Measurements from ENCODE around the gene GRK7.

The GRK7 gene

GRCh38 chr3:141796889-141797781, 33.9 kb downstream of the GRK7 start:
- Histone ChIP-seq H3K9me2 (replicated peaks; ENCODE audit: low read depth, low read length) (no peaks in the 10 kb centered on the region), H3K4me1 (ENCODE audit: insufficient read depth, low read length, poor library complexity, severe bottlenecking) (peaks cover 49% of the 10 kb centered on the region), H3K79me2 (ENCODE audit: insufficient read depth, low read length) (peaks cover 7% of the 10 kb centered on the region; the same call in 1 of the 2 replicates), H3K4me2 (ENCODE audit: low read depth, low read length, poor library complexity, severe bottlenecking) (peak overlapping the region; percentile 92), H3K9ac (ENCODE audit: low read depth, low read length, poor library complexity, severe bottlenecking) (peak overlapping the region; percentile 91), H3F3A (ENCODE audit: low read depth) (peaks cover 12% of the 10 kb centered on the region), H3K27me3 (ENCODE audit: insufficient read depth, low read length, poor library complexity, severe bottlenecking) (no peaks in the 10 kb centered on the region), H3K9me3 (ENCODE audit: insufficient read depth, low read depth, low read length) (no peaks in the 10 kb centered on the region), H3K4me3 (ENCODE audit: low read length, poor library complexity, severe bottlenecking) (peak overlapping the region; percentile 76), H3K36me3 (ENCODE audit: insufficient read depth, low read length) (no peaks in the 10 kb centered on the region), H4K20me1 (ENCODE audit: insufficient read depth, low read length, poor library complexity, severe bottlenecking) (no peaks in the 10 kb centered on the region), H2AFZ (ENCODE audit: low read length) (peak overlapping the region; percentile 63)
- TF ChIP-seq EZH2phosphoT487 (IDR thresholded peaks at IDR 0.05; ENCODE audit: borderline replicate concordance) (no peak), CTCF (conservative IDR thresholded peaks at IDR 0.05; ENCODE audit: low read length) (no peak)

GRCh38 chr3:141797819-141798447, 34.7 kb downstream of the GRK7 start:
- Histone ChIP-seq H3K36me3 (ENCODE audit: insufficient read depth, low read length) (no peaks in the 10 kb centered on the region), H3K4me3 (ENCODE audit: low read length, poor library complexity, severe bottlenecking) (peak overlapping the region; percentile 76), H3K79me2 (ENCODE audit: insufficient read depth, low read length) (peaks cover 7% of the 10 kb centered on the region; the same call in 1 of the 2 replicates), H3K9me3 (ENCODE audit: insufficient read depth, low read depth, low read length) (no peaks in the 10 kb centered on the region), H3K27me3 (ENCODE audit: insufficient read depth, low read length, poor library complexity, severe bottlenecking) (no peaks in the 10 kb centered on the region), H3K9me2 (replicated peaks; ENCODE audit: low read depth, low read length) (no peaks in the 10 kb centered on the region), H3K4me2 (ENCODE audit: low read depth, low read length, poor library complexity, severe bottlenecking) (peak overlapping the region; percentile 92), H3K9ac (ENCODE audit: low read depth, low read length, poor library complexity, severe bottlenecking) (peak overlapping the region; percentile 91), H3K4me1 (ENCODE audit: insufficient read depth, low read length, poor library complexity, severe bottlenecking) (peaks cover 49% of the 10 kb centered on the region), H2AFZ (ENCODE audit: low read length) (peak overlapping the region; percentile 63), H3F3A (ENCODE audit: low read depth) (peaks cover 12% of the 10 kb centered on the region), H4K20me1 (ENCODE audit: insufficient read depth, low read length, poor library complexity, severe bottlenecking) (no peaks in the 10 kb centered on the region)
- TF ChIP-seq EZH2phosphoT487 (IDR thresholded peaks at IDR 0.05; ENCODE audit: borderline replicate concordance) (no peak), CTCF (conservative IDR thresholded peaks at IDR 0.05; ENCODE audit: low read length) (no peak)

- peaks cover 49% of the 10 kb centered on the region for H3K4me1 ChIP-seq (ENCODE audit: insufficient read depth, low read length, poor library complexity, severe bottlenecking)
- no peaks in the 10 kb centered on the region for H3K36me3 ChIP-seq (ENCODE audit: insufficient read depth, low read length)
- no peaks in the 10 kb centered on the region for H3K9me2 ChIP-seq (replicated peaks; ENCODE audit: low read depth, low read length)
- no peaks in the 10 kb centered on the region for H3K27me3 ChIP-seq (ENCODE audit: insufficient read depth, low read length, poor library complexity, severe bottlenecking)
- no peaks in the 10 kb centered on the region for H4K20me1 ChIP-seq (ENCODE audit: insufficient read depth, low read length, poor library complexity, severe bottlenecking)
- H3K79me2 ChIP-seq (ENCODE audit: insufficient read depth, low read length): peaks cover 7% of the 10 kb centered on the region; the same call in 1 of the 2 replicates
- H3K4me3 ChIP-seq (ENCODE audit: low read length, poor library complexity, severe bottlenecking): peak overlapping the region; percentile 76
- peaks cover 12% of the 10 kb centered on the region for H3F3A ChIP-seq (ENCODE audit: low read depth)
- TF ChIP-seq EZH2phosphoT487 (IDR thresholded peaks at IDR 0.05; ENCODE audit: borderline replicate concordance) (no peak), CTCF (conservative IDR thresholded peaks at IDR 0.05; ENCODE audit: low read length) (no peak)
- peak overlapping the region; percentile 92 for H3K4me2 ChIP-seq (ENCODE audit: low read depth, low read length, poor library complexity, severe bottlenecking)
- no peaks in the 10 kb centered on the region for H3K9me3 ChIP-seq (ENCODE audit: insufficient read depth, low read depth, low read length)
- no peak overlapping the region for H2AFZ ChIP-seq (ENCODE audit: low read length)
- peak overlapping the region; percentile 91 for H3K9ac ChIP-seq (ENCODE audit: low read depth, low read length, poor library complexity, severe bottlenecking)
These were observed 35.2 kb downstream of the GRK7 start for GRCh38 chr3:141798448-141798845.
